K562 (cell line): ENCODE measurements around the gene TMPRSS7. TPM values are rescaled to one million over a fixed set of nuclear protein-coding genes. Genes with fewer than 3 reads are reported as not detected.

Experiments used
- BMI1 ChIP-seq: fragments of 150-350 bp; IDR thresholded peaks from 2 replicates; pipeline ENCODE4 v1.6.1; 2014; ENCODE audit warnings: low read length
- CHD7 ChIP-seq: fragments of 200-600 bp; sonication (generic); IDR thresholded peaks from one replicate; pipeline ENCODE4 v1.6.1; 2012; ENCODE audit warnings: mild to moderate bottlenecking, low read depth, low read length, inconsistent platforms
- DIDO1 ChIP-seq: fragments of 450-650 bp; IDR thresholded peaks from 2 replicates; pipeline ENCODE4 v1.6.1; 2016; ENCODE audit warnings: low read depth, missing biosample characterization, missing genetic modification characterization
- ELK1 ChIP-seq: sonication (generic); formaldehyde crosslinking; IDR thresholded peaks from 2 replicates; pipeline ENCODE4 v1.8.1; 2022; ENCODE audit warnings: missing genetic modification reagents
- ELK3 ChIP-seq: fragments of 450-650 bp; formaldehyde crosslinking; IDR thresholded peaks from 2 replicates; pipeline ENCODE4 v1.4.0; 2020; ENCODE audit warnings: mild to moderate bottlenecking
- GABPB2 ChIP-seq: fragments of 250-450 bp; sonication (Bioruptor Pico); conservative IDR thresholded peaks from 2 replicates; pipeline ENCODE4 v1.5.1; 2021; ENCODE audit warnings: mild to moderate bottlenecking
- KDM2B ChIP-seq: fragments of 250-450 bp; sonication (Bioruptor Pico); IDR thresholded peaks from 2 replicates; pipeline ENCODE4 v1.8.0; 2021; ENCODE audit warnings: mild to moderate bottlenecking, moderate library complexity
- POLR2H ChIP-seq: IDR thresholded peaks from 2 replicates; pipeline ENCODE4 v1.6.1; 2016; ENCODE audit warnings: missing genetic modification characterization, low read depth, mild to moderate bottlenecking, control low read depth, missing compliant biosample characterization, moderate library complexity
- SMARCA4 ChIP-seq: fragments of 450-650 bp; IDR thresholded peaks from 2 replicates; pipeline ENCODE4 v1.6.1; 2016
- ZNF143 ChIP-seq: sonication (generic); formaldehyde crosslinking; IDR thresholded peaks from 2 replicates; pipeline ENCODE4 v1.9.0; 2022; ENCODE audit warnings: mild to moderate bottlenecking, missing genetic modification reagents
- ZNF165 ChIP-seq: fragments of 250-450 bp; sonication (Bioruptor Pico); IDR thresholded peaks from 2 replicates; pipeline ENCODE4 v1.4.0; 2020; ENCODE audit warnings: borderline replicate concordance
- ZNF507 ChIP-seq: conservative IDR thresholded peaks from 2 replicates; pipeline ENCODE4 v1.6.1; 2017; ENCODE audit warnings: missing genetic modification characterization, missing compliant biosample characterization
- ZNF639 ChIP-seq, 2 experiments: fragments of 200-800 bp in 1 of 2; sonication (Bioruptor generic) in 1 of 2; sonication (generic) in 1 of 2; formaldehyde crosslinking in 1 of 2; IDR thresholded peaks in 1 of 2; conservative IDR thresholded peaks in 1 of 2; 2 replicates each; pipeline versions ENCODE4 v1.5.0 to v1.6.1; 2016 to 2020; ENCODE audit warnings: missing compliant biosample characterization in 1 of 2, missing genetic modification characterization in 1 of 2, missing genetic modification reagents in 1 of 2
- ZNF717 ChIP-seq: fragments of 250-450 bp; sonication (Bioruptor Pico); IDR thresholded peaks from 2 replicates; pipeline ENCODE4 v1.5.0; 2021
- polyA plus RNA-seq, 8 experiments: library from polyadenylated mRNA; depleted of rRNA in 4 of 8; stranded (reverse) in 5 of 8; unstranded in 3 of 8; fragments of >200 nt; fragmentation: Nextera tagmentation in 2 of 8; fragmentation: Illumina TruSeq in 1 of 8; extraction: Ambion mirVana in 2 of 8; extraction: Trizol in 1 of 8; gene quantifications; 2 replicates each; pipeline versions ENCODE4 v1.2.1 to v1.2.3, GENCODE V29; 2011 to 2014; ENCODE audit warnings: inconsistent platforms in 1 of 8, missing spikeins in 1 of 8
- total RNA-seq, 7 experiments: library from RNA; depleted of rRNA in 6 of 7; stranded (reverse); fragments of >200 nt in 6 of 7; fragmentation: Illumina TruSeq in 2 of 7; extraction: Trizol in 2 of 7; gene quantifications; 2 replicates each; pipeline versions ENCODE4 v1.2.1 to v1.2.3, GENCODE V29; 2011 to 2021; ENCODE audit warnings: low replicate concordance in 1 of 7

TMPRSS7 gene
- total and polyA plus RNA-seq, 9 of the 15 experiments (the other 6 are each of a cell fraction or from before 2014, with no cell fraction given), result not detected

GRCh38 chr3:112061152-112061551 is 26.6 kb downstream of the TMPRSS7 start (continued):
- TF ChIP-seq CHD7 (no peak), DIDO1 (no peak), GABPB2 (CRISPR knock-in tag) (no peak), ZNF639 (CRISPR knock-in tag; conservative IDR thresholded peaks at IDR 0.05 in 1 of 2, IDR thresholded peaks at IDR 0.05 in 1 of 2) (no peak), ZNF717 (CRISPR knock-in tag) (no peak), ZNF507 (no peak), ZNF143 (CRISPR knock-in tag) (no peak), ELK3 (no peak), ELK1 (CRISPR knock-in tag) (no peak), SMARCA4 (no peak), POLR2H (tag) (no peak), BMI1 (no peak), KDM2B (CRISPR knock-in tag) (no peak), ZNF165 (no peak)
